ENCODE data around the gene DDX28. TPM values are rescaled to one million over a fixed set of nuclear protein-coding genes. Genes with fewer than 3 reads are reported as not detected.

Gene DDX28
- total RNA-seq, 1 donor from 2014 or later, result 6.2 TPM

GRCh38 chr16:67979955-67980678 lies 42.9 kb downstream of the DDX28 start, which contains the start of gene DPEP3:
TSS of gene DPEP3 (minus strand) at chr16:67980499. CDS start at chr16:67980380, 119 bp downstream.
- no peak for TF ChIP-seq CTCF (IDR thresholded peaks at IDR 0.05; ENCODE audit: insufficient read depth, low read depth, low read length)
- TF ChIP-seq EZH2 (IDR thresholded peaks at IDR 0.05; ENCODE audit: insufficient read depth, low read length), result no peak
- no peak for FAIRE-seq
- no peak within 1 kb of the TSS for H3K27ac Mint-ChIP-seq (ENCODE audit: unreplicated experiment)
- Histone ChIP-seq H3K79me2 (ENCODE audit: insufficient read depth, low read length) (no peaks in the 10 kb centered on the region), H3K27me3 (ENCODE audit: insufficient read depth, low read length) (peaks cover 16% of the 10 kb centered on the region), H3K9ac (ENCODE audit: low read length) (no peak within 1 kb of the TSS), H3K4me1 (ENCODE audit: insufficient read depth, low read length) (no peaks in the 10 kb centered on the region), H3K36me3 (ENCODE audit: insufficient read depth, low read length) (no peaks in the 10 kb centered on the region), H2AFZ (ENCODE audit: low read depth, low read length) (no peak within 1 kb of the TSS), H3K4me2 (ENCODE audit: low read length) (no peak within 1 kb of the TSS), H3K27ac (ENCODE audit: low read depth, low read length) (no peak within 1 kb of the TSS), H4K20me1 (ENCODE audit: insufficient read depth, low read length) (no peaks in the 10 kb centered on the region), H3K4me3 (ENCODE audit: insufficient read depth, low read depth, low read length) (no peak within 1 kb of the TSS), H3K9me3 (ENCODE audit: insufficient read depth, low read depth, low read length) (no peaks in the 10 kb centered on the region)
- H3K36me3 Mint-ChIP-seq (ENCODE audit: low read depth, unreplicated experiment), result peaks cover 3% of the 10 kb centered on the region
- peaks cover 3% of the 10 kb centered on the region for H3K4me1 Mint-ChIP-seq (ENCODE audit: low read depth, unreplicated experiment)
- DNase-seq (ENCODE audit: low read depth), result no peak
- no peak within 1 kb of the TSS for H3K4me3 Mint-ChIP-seq (ENCODE audit: unreplicated experiment)
- H3K27me3 Mint-ChIP-seq (ENCODE audit: low read depth, unreplicated experiment), result peaks cover 32% of the 10 kb centered on the region
- no peaks in the 10 kb centered on the region for H3K9me3 Mint-ChIP-seq (ENCODE audit: unreplicated experiment)

- Histone ChIP-seq H3K4me2 (ENCODE audit: low read length) (no peak overlapping the region), H3K27me3 (ENCODE audit: insufficient read depth, low read length) (peaks cover 16% of the 10 kb centered on the region), H3K27ac (ENCODE audit: low read depth, low read length) (no peak overlapping the region), H3K4me3 (ENCODE audit: insufficient read depth, low read depth, low read length) (no peak overlapping the region), H3K36me3 (ENCODE audit: insufficient read depth, low read length) (no peaks in the 10 kb centered on the region), H3K79me2 (ENCODE audit: insufficient read depth, low read length) (no peaks in the 10 kb centered on the region), H4K20me1 (ENCODE audit: insufficient read depth, low read length) (no peaks in the 10 kb centered on the region), H3K9ac (ENCODE audit: low read length) (no peak overlapping the region), H3K9me3 (ENCODE audit: insufficient read depth, low read depth, low read length) (no peaks in the 10 kb centered on the region), H2AFZ (ENCODE audit: low read depth, low read length) (no peak overlapping the region), H3K4me1 (ENCODE audit: insufficient read depth, low read length) (no peaks in the 10 kb centered on the region)
- FAIRE-seq (no peak), DNase-seq (ENCODE audit: low read depth) (no peak)
- Mint-ChIP-seq H3K36me3 (ENCODE audit: low read depth, unreplicated experiment) (no peaks in the 10 kb centered on the region), H3K4me1 (ENCODE audit: low read depth, unreplicated experiment) (no peaks in the 10 kb centered on the region), H3K9me3 (ENCODE audit: unreplicated experiment) (no peaks in the 10 kb centered on the region), H3K4me3 (ENCODE audit: unreplicated experiment) (no peak overlapping the region), H3K27me3 (ENCODE audit: low read depth, unreplicated experiment) (peaks cover 28% of the 10 kb centered on the region), H3K27ac (ENCODE audit: unreplicated experiment) (no peak overlapping the region)
- no peak for TF ChIP-seq CTCF (IDR thresholded peaks at IDR 0.05; ENCODE audit: insufficient read depth, low read depth, low read length)
- TF ChIP-seq EZH2 (IDR thresholded peaks at IDR 0.05; ENCODE audit: insufficient read depth, low read length), result no peak
Observed at GRCh38 chr16:67977469-67978227, 45.4 kb downstream of the DDX28 start.
